ENCODE data around the gene FBXW11. TPM values are rescaled to one million over a fixed set of nuclear protein-coding genes. Genes with fewer than 3 reads are reported as not detected.
"Not testable (repeated sequence)": the region's sequence is repeated elsewhere in the genome, so short reads cannot be mapped to it uniquely, and the experiment has no call there.

The FBXW11 gene
- total RNA-seq, 1 experiment from 2014 or later = 123 TPM

DNA sequence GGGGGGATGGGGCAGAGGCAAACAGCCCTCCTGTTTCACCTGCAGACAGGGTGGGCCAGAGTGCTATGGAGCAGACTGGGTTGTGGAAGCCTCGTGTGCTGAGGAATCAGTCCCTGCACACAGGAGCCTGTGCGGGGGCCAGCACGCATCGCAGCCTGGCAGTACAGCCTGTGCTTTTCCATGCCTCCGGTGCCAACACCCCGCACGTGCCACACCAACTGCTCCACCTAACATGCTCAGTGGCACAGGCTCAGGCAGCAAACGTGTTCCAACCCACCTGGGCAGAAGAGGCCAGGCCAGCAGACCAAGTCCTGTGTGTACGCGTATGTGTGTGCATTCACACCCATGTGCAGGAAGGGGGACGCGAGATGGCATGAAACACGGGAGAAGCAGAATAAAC is 37.4 kb upstream of the FBXW11 start:
- Histone ChIP-seq H3K4me1 (replicated peaks) (peaks cover 10% of the 10 kb centered on the region), H3K4me3 (no peak overlapping the region), H3K27me3 (replicated peaks) (no peaks in the 10 kb centered on the region), H3K36me3 (peaks cover 44% of the 10 kb centered on the region), H3K27ac (no peak overlapping the region), H3K9me3 (replicated peaks) (no peaks in the 10 kb centered on the region)
- no peak for DNase-seq (ENCODE audit: low read depth in 1 of 2, low spot score in 2 of 2)

GRCh38 chr5:172042183-172042582 is 35.7 kb upstream of the FBXW11 start:
- Histone ChIP-seq H3K36me3 (peaks cover 31% of the 10 kb centered on the region), H3K27me3 (replicated peaks) (no peaks in the 10 kb centered on the region), H3K27ac (no peak overlapping the region), H3K4me3 (no peak overlapping the region), H3K9me3 (replicated peaks) (no peaks in the 10 kb centered on the region), H3K4me1 (replicated peaks) (no peaks in the 10 kb centered on the region)
- no peak for DNase-seq (ENCODE audit: low read depth in 1 of 2, low spot score in 2 of 2)

GRCh38 chr5:172038167-172038566 is 31.7 kb upstream of the FBXW11 start:
- H3K9me3 ChIP-seq (replicated peaks) = no peaks in the 10 kb centered on the region
- H3K4me3 ChIP-seq = no peak overlapping the region
- no peaks in the 10 kb centered on the region for H3K27me3 ChIP-seq (replicated peaks)
- no peaks in the 10 kb centered on the region for H3K4me1 ChIP-seq (replicated peaks)
- no peak overlapping the region for H3K27ac ChIP-seq
- DNase-seq (ENCODE audit: low read depth in 1 of 2, low spot score in 2 of 2) = no peak
- no peaks in the 10 kb centered on the region; the same call in 1 of the 2 replicates for H3K36me3 ChIP-seq

- Histone ChIP-seq H3K27me3 (replicated peaks) (no peaks in the 10 kb centered on the region), H3K27ac (no peak overlapping the region), H3K4me1 (replicated peaks) (no peaks in the 10 kb centered on the region), H3K36me3 (no peaks in the 10 kb centered on the region), H3K4me3 (no peak overlapping the region), H3K9me3 (replicated peaks) (peaks cover 10% of the 10 kb centered on the region)
- DNase-seq (ENCODE audit: low read depth in 1 of 2, low spot score in 2 of 2) = no peak
These were observed 28.6 kb upstream of the FBXW11 start for GRCh38 chr5:172035049-172035448.

- H3K27ac ChIP-seq = no peak overlapping the region
- DNase-seq (ENCODE audit: low read depth in 1 of 2, low spot score in 2 of 2) = no peak
These were observed 25.5 kb upstream of the FBXW11 start for GRCh38 chr5:172031894-172032461.

GRCh38 chr5:172029876-172030275 is 23.4 kb upstream of the FBXW11 start:
- Histone ChIP-seq H3K4me1 (replicated peaks) (no peaks in the 10 kb centered on the region), H3K27me3 (replicated peaks) (no peaks in the 10 kb centered on the region), H3K36me3 (no peaks in the 10 kb centered on the region), H3K27ac (no peak overlapping the region), H3K4me3 (no peak overlapping the region), H3K9me3 (replicated peaks) (peaks cover 11% of the 10 kb centered on the region)
- no peak for DNase-seq (ENCODE audit: low read depth in 1 of 2, low spot score in 2 of 2)

More at GRCh38 chr5:172031894-172032461, 25.5 kb upstream of the FBXW11 start:
- no peaks in the 10 kb centered on the region for H3K4me1 ChIP-seq (replicated peaks)
- H3K36me3 ChIP-seq = no peaks in the 10 kb centered on the region
- no peaks in the 10 kb centered on the region for H3K27me3 ChIP-seq (replicated peaks)
- no peak overlapping the region for H3K4me3 ChIP-seq
- peaks cover 11% of the 10 kb centered on the region for H3K9me3 ChIP-seq (replicated peaks)

DNA sequence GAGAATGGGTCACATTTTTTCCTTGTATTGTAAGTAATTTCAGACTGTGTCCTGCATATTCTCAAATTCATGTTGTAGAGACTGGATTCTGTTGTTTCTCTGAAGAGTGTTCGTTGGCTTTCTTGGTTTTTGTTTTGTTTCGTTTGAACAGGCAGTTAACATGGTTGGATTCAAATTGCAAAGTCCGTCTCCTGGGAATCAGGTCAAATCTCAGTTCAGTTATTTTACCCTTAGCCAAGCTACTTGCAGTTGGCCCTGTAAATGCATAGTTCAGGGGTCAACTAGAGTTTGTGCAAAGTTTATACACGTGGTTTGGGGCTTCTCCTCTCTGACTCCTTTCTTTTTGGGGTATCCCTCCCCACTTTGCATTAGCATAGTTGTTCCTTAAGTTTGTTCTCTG is 21.7 kb upstream of the FBXW11 start:
- no peaks in the 10 kb centered on the region for H3K36me3 ChIP-seq
- H3K9me3 ChIP-seq (replicated peaks) = peaks cover 11% of the 10 kb centered on the region
- no peak overlapping the region for H3K4me3 ChIP-seq
- H3K4me1 ChIP-seq (replicated peaks) = no peaks in the 10 kb centered on the region
- DNase-seq (ENCODE audit: low read depth in 1 of 2, low spot score in 2 of 2) = no peak
- H3K27me3 ChIP-seq (replicated peaks) = no peaks in the 10 kb centered on the region
- H3K27ac ChIP-seq = no peak overlapping the region

GRCh38 chr5:172020110-172020786 is 13.8 kb upstream of the FBXW11 start:
- not testable (repeated sequence) for H3K27me3 ChIP-seq (replicated peaks); H3K4me1 ChIP-seq (replicated peaks); H3K27ac ChIP-seq; H3K4me3 ChIP-seq; H3K36me3 ChIP-seq; DNase-seq (ENCODE audit: low read depth in 1 of 2, low spot score in 2 of 2); H3K9me3 ChIP-seq (replicated peaks)

DNA sequence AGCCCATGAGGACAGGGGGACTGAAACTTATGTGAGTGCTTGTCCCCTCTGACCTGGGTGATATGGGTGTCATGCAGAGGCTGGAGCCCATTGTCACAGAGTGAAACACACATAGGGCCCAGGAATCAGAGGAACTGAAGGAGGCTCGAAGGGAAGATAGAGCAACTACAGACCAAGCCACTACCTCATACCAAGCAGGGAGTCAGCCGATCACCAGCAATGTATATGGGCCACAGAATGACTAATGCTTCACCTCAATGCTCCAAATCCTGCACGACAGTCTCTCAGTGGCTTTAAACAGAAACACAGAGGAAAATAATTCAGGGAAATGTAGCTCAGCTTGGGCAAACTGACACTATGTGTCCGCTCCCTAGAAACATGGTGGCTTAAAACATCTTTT is 8.9 kb upstream of the FBXW11 start:
- H3K27me3 ChIP-seq (replicated peaks) = no peaks in the 10 kb centered on the region
- no peaks in the 10 kb centered on the region for H3K4me1 ChIP-seq (replicated peaks)
- DNase-seq (ENCODE audit: low read depth in 1 of 2, low spot score in 2 of 2) = no peak
- no peak overlapping the region for H3K4me3 ChIP-seq
- no peak overlapping the region for H3K27ac ChIP-seq
- no peaks in the 10 kb centered on the region for H3K36me3 ChIP-seq
- H3K9me3 ChIP-seq (replicated peaks) = no peaks in the 10 kb centered on the region

GRCh38 chr5:172010278-172010677 is 3.8 kb upstream of the FBXW11 start:
- DNase-seq (ENCODE audit: low read depth in 1 of 2, low spot score in 2 of 2) = no peak
- Histone ChIP-seq H3K36me3 (peaks cover 10% of the 10 kb centered on the region), H3K4me3 (no peak overlapping the region), H3K4me1 (replicated peaks) (peaks cover 9% of the 10 kb centered on the region), H3K27ac (no peak overlapping the region), H3K9me3 (replicated peaks) (no peaks in the 10 kb centered on the region), H3K27me3 (replicated peaks) (no peaks in the 10 kb centered on the region)

GRCh38 chr5:172009536-172010270 is 3.3 kb upstream of the FBXW11 start:
- Histone ChIP-seq H3K27ac (no peak overlapping the region), H3K36me3 (peaks cover 10% of the 10 kb centered on the region), H3K9me3 (replicated peaks) (no peaks in the 10 kb centered on the region), H3K4me3 (no peak overlapping the region), H3K4me1 (replicated peaks) (peaks cover 15% of the 10 kb centered on the region), H3K27me3 (replicated peaks) (no peaks in the 10 kb centered on the region)
- no peak for DNase-seq (ENCODE audit: low read depth in 1 of 2, low spot score in 2 of 2)

DNA sequence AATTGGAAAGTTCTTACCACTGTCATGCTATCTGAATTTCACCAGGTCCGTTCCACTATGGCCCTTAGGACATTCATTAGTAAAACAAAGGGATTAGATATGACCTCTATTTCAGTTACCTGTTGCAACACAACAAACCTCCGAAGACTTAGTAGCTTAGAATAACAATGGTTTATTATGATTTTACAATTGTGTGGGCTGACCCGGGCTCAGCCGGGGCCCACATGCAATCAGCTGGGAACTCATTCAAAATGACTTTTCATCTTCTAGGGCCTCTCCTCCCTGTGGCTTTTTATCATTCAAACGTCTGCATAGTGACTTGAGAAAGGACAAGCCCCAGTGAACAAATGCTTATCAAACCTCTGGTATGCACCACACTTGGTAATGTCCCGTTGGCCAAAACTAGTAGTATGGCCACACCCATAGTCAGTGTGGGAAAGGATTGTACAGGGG is 2.3 kb upstream of the FBXW11 start:
- no peaks in the 10 kb centered on the region for H3K9me3 ChIP-seq (replicated peaks)
- H3K36me3 ChIP-seq = peaks cover 10% of the 10 kb centered on the region
- H3K27me3 ChIP-seq (replicated peaks) = no peaks in the 10 kb centered on the region
- H3K4me1 ChIP-seq (replicated peaks) = peaks cover 18% of the 10 kb centered on the region
- no peak overlapping the region for H3K4me3 ChIP-seq
- H3K27ac ChIP-seq = no peak overlapping the region
- DNase-seq (ENCODE audit: low read depth in 1 of 2, low spot score in 2 of 2) = no peak

DNA sequence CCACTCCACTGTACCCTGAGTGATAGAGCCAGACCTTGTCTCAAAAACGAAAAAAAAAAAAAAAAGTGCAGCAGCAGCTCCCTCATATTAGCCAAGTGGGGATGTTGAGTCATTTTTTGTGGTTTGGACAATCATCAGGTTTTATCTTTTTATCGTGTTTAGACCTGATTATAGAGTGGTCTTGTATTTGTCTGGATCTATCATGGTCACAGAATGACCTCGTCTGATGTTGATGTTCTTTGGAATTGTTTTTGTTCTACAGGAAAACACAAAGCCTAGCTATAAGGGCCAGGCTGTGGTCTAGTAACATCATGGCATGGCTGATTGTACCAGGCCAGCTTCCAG is 1.6 kb upstream of the FBXW11 start:
- no peak for DNase-seq (ENCODE audit: low read depth in 1 of 2, low spot score in 2 of 2)
- no peaks in the 10 kb centered on the region for H3K9me3 ChIP-seq (replicated peaks)
- peaks cover 18% of the 10 kb centered on the region for H3K4me1 ChIP-seq (replicated peaks)
- H3K27ac ChIP-seq = no peak overlapping the region
- H3K27me3 ChIP-seq (replicated peaks) = no peaks in the 10 kb centered on the region
- H3K4me3 ChIP-seq = no peak overlapping the region
- H3K36me3 ChIP-seq = peaks cover 10% of the 10 kb centered on the region

All from SJSA1 (cell line).